Tracheal epithelial cell (primary cell): Measurements from ENCODE around the gene KRT12. TPM values are rescaled to one million over a fixed set of nuclear protein-coding genes. Genes with fewer than 3 reads are reported as not detected.

Experiments used
- total RNA-seq: library from RNA; depleted of rRNA; stranded (reverse); fragments of >200 nt; gene quantifications from 2 replicates; pipeline ENCODE4 v1.2.1, GENCODE V29; 2014

Gene KRT12
- total RNA-seq = not detected in 2 replicates

GRCh38 chr17:40866838-40867237 is at the start of gene KRT12:
TSS of gene KRT12 (minus strand) at chr17:40867223. CDS start at chr17:40867186, 37 bp downstream.

DNA sequence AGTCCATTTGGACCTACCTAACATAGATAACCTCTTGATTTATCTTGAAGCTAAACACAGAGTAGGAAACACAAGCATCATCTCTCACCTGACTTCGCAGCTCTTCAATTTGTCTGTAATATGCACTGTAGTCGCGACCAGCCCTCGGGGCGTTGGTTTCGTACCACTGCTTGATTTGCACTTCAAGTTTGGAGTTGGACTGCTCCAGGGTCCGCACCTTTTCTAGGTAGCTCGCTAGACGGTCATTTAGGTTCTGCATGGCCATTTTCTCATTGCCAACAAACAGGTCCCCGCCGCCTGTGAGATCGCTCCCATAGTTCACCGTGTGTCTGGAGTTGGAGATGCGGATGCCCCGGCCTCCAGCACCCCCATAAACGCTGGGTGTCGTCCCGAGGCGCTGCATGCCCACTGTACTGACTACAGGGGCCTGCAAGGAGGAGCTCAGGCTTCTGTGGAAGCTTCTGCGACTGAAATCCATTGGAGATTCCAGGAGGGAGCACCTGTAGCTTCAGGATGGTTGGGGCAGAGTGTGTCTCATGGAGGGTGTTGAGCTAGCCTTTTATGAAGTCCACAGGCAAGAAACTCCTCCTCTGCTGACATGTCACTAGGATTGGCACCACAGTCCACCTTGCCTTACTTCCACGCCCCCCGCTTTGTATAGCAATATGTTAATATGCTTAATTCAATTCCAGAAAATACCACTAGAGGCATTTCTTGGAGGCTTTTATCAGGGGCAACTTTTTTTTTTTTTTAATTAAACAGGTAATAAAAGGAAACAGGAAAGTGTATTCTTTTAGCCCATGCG is 17.9 kb upstream of the KRT12 start, which contains the start of gene KRT20:
TSS of gene KRT20 (minus strand) at position 535 of the 805 bp plus-strand sequence. CDS start at position 478, 57 bp downstream.

DNA sequence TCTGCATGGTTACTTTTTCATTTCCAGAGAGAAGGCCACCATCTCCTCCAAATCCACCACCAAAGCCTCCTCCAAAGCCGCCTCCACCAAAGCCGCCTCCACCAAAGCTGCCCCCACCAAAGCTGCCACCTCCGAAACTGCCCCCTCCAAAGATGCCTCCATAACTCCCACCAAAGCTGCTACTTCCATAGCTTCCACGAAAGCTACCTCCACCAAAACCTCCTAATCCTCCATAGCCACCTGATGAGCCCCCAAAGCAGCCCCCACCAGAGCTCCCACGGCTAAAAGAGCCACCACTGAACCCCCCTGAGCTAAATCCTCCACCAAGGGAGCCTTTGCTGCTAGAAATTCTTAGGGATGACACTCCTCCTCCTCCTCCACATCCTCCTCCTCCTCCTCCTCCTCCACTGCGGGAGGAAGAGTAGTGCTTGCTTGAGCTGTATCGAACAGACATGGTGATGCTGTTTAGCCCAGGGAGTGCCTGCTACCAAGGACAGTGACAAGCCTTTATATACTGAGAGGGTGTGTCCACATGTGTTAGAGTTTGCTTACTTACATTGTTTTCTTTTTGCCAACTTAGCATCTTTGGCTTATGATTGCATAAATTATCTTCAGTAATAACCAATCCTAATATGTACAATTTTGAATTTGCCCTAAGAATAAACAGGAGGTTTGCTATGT is 44.8 kb downstream of the KRT12 start, which contains the start of gene KRT10:
TSS of gene KRT10 (minus strand) at position 483 of the 681 bp plus-strand sequence. CDS start at position 454, 29 bp downstream.

Other genes starting within 250 kb of the KRT12 start
- 55.7 and 57.5 TPM in 2 replicates for gene SMARCE1, start 219.4 kb downstream of the KRT12 start, total RNA-seq
- gene KRT222, start 202.0 kb downstream of the KRT12 start, total RNA-seq = not detected in 2 replicates
- gene KRT24, start 163.5 kb downstream of the KRT12 start, total RNA-seq = 0.21 TPM in 1 of 2 replicates, not detected in the other
- not detected in 2 replicates for gene KRT25, start 111.9 kb downstream of the KRT12 start, total RNA-seq
- gene KRT26, start 95.0 kb downstream of the KRT12 start, total RNA-seq = not detected in 2 replicates
- gene KRT27, start 84.7 kb downstream of the KRT12 start, total RNA-seq = not detected in 2 replicates
- gene KRT28, start 67.3 kb downstream of the KRT12 start, total RNA-seq = not detected in 2 replicates
- gene KRT10, start 44.6 kb downstream of the KRT12 start, total RNA-seq = 2.3 and 2.9 TPM in 2 replicates
- gene KRT20, start 18.0 kb upstream of the KRT12 start, total RNA-seq = not detected in 2 replicates
- 7.2 and 148 TPM in 2 replicates for gene KRT23, start 70.4 kb upstream of the KRT12 start, total RNA-seq
- gene KRT39, start 99.7 kb upstream of the KRT12 start, total RNA-seq = not detected in 2 replicates
- gene KRT40, start 117.1 kb upstream of the KRT12 start, total RNA-seq = not detected in 2 replicates
- gene KRTAP3-3, start 126.9 kb upstream of the KRT12 start, total RNA-seq = not detected in 2 replicates
- gene KRTAP3-2, start 132.7 kb upstream of the KRT12 start, total RNA-seq = not detected in 2 replicates
- not detected in 2 replicates for gene KRTAP3-1, start 141.9 kb upstream of the KRT12 start, total RNA-seq
- gene KRTAP1-5, start 160.0 kb upstream of the KRT12 start, total RNA-seq = 0.24 TPM in 1 of 2 replicates, not detected in the other
- not detected in 2 replicates for gene KRTAP1-4, start 163.0 kb upstream of the KRT12 start, total RNA-seq
- not detected in 2 replicates for gene KRTAP1-3, start 167.7 kb upstream of the KRT12 start, total RNA-seq
- gene KRTAP1-1, start 174.2 kb upstream of the KRT12 start, total RNA-seq = 0.24 TPM in 1 of 2 replicates, not detected in the other
- not detected in 2 replicates for gene KRTAP2-1, start 180.1 kb upstream of the KRT12 start, total RNA-seq
- gene KRTAP2-2, start 188.0 kb upstream of the KRT12 start, total RNA-seq = not detected in 2 replicates
- 2.9 TPM in 1 of 2 replicates, not detected in the other for gene KRTAP2-3, start 192.9 kb upstream of the KRT12 start, total RNA-seq
- gene KRTAP2-4, start 198.7 kb upstream of the KRT12 start, total RNA-seq = not detected in 2 replicates
- not detected in 2 replicates for gene KRTAP4-7, start 216.9 kb upstream of the KRT12 start, total RNA-seq
- not detected in 2 replicates for gene KRTAP4-8, start 230.9 kb upstream of the KRT12 start, total RNA-seq
- not detected in 2 replicates for gene KRTAP4-16, start 235.0 kb upstream of the KRT12 start, total RNA-seq
- not detected in 2 replicates for gene KRTAP4-9, start 238.2 kb upstream of the KRT12 start, total RNA-seq